Stimulated activated CD8-positive, alpha-beta memory T cell treated with anti-CD3 and anti-CD28 coated beads, Interleukin-12 subunit alpha, Interleukin-12 subunit beta, amount 100 ng/mL, for 24 hours (primary cell): Measurements from ENCODE around the gene CYP27A1.

ENCODE experiments used
- DNase-seq: peaks from one replicate; pipeline ENCODE4 v3.0.0-alpha.2; 2020; ENCODE audit errors: extremely low read depth

Gene CYP27A1

GRCh38 chr2:218858671-218859555 is 77.0 kb downstream of the CYP27A1 start:
- DNase-seq: no peak

GRCh38 chr2:218859556-218859987 is 77.6 kb downstream of the CYP27A1 start, which contains the start of gene WNT6:
WNT6 (plus strand) TSS chr2:218859805; CDS start chr2:218860038, 233 bp downstream.
- DNase-seq: no peak

DNA sequence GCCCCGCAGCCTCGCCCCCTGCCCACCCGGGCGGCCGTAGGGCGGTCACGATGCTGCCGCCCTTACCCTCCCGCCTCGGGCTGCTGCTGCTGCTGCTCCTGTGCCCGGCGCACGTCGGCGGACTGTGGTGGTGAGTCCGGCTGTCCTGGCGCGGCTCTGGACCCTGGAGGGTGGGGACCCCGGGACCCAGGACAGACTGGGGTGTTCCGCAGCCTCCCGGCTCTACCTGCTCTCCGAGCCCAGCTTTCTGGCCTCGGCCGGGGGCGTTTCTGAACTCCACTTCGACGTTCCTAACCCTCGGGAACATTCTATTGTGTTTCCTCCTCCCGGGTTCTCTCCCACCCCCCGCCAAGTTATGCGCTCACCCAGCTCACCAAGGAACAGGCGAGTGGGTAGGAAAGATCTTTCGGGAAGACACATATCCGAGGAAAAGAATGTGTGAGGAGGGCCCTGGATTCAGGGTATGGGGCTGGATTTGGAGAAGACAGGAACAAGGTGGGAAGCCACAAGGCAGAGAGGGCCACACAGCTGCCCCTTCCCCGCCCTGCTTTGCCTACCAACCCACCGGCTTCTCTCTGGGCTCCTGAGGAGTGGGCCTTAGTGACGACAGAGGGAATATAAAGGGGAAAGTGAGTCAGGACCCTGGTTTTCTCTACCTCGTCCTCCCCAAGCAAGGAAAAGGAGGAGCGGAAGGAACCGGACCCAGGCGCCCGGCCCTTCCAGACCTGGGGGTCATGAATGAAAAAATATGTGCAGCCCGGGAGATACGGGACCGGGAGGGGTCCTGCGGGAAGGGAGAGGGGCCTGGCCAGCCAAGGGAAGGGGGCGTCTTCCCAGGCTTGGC is 78.3 kb downstream of the CYP27A1 start:
- no peak for DNase-seq

DNA sequence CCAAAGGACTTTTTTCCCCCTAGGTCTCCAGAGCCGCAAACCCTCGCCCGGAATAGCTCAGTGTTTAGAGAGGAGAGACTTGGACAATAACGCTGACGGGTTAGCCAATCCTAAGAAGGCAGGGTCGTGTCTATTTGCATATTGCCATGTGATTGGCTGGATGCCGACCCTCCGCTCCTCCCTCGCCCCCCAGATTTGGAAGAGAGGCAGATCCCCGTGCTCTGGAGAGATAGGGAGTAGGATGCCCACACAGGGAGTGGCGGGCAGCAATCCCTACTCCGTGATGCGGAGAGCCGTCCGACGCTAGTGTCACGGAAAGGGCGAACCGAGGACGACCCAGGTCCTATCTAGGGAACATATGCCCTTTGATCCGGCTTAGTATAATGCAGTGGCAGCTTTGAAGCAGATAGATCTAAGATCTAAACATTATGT is 79.0 kb downstream of the CYP27A1 start:
- no peak for DNase-seq

- no peak for DNase-seq
These were observed 79.8 kb downstream of the CYP27A1 start for GRCh38 chr2:218861645-218862318.

DNA sequence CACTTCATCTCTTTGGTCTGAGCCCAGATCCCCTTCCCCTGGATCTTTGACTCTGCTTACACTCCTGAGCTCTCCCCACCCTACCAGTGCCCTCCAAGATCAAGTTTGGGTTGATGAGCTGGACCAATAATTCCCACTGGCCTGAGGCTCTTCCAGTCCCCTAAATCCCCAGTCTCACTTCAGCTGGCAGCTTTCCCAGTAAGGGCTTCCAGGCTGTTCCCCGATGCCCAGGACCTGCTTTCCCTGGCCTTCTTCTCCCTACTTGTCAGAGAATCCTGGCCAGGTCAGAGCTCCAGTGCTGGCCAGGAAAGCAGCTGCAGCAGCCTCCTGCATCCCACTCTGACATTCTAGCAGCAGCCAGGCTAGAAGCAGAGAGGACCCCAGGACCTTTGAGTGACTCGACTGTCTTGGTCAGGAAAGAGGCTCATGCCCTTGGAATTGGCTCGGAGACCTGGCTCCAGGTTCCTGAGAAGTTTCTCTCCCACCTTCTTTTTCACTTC is 81.1 kb downstream of the CYP27A1 start:
- DNase-seq: no peak
